GM23248 (cell line): ENCODE measurements around the gene P3R3URF.

ENCODE experiments used
- EZH2 ChIP-seq: fragments of 200-600 bp; sonication (generic); IDR thresholded peaks from 2 replicates; pipeline ENCODE4 v1.6.1; 2018; ENCODE audit warnings: antibody characterized with exemption, mild to moderate bottlenecking; ENCODE audit not compliant: insufficient read depth, poor library complexity, severe bottlenecking
- EZH2phosphoT487 ChIP-seq: fragments of 200-600 bp; sonication (generic); IDR thresholded peaks from 2 replicates; pipeline ENCODE4 v1.6.1; 2018; ENCODE audit warnings: antibody characterized with exemption, moderate library complexity, mild to moderate bottlenecking, low read depth; ENCODE audit not compliant: insufficient read depth

DNA sequence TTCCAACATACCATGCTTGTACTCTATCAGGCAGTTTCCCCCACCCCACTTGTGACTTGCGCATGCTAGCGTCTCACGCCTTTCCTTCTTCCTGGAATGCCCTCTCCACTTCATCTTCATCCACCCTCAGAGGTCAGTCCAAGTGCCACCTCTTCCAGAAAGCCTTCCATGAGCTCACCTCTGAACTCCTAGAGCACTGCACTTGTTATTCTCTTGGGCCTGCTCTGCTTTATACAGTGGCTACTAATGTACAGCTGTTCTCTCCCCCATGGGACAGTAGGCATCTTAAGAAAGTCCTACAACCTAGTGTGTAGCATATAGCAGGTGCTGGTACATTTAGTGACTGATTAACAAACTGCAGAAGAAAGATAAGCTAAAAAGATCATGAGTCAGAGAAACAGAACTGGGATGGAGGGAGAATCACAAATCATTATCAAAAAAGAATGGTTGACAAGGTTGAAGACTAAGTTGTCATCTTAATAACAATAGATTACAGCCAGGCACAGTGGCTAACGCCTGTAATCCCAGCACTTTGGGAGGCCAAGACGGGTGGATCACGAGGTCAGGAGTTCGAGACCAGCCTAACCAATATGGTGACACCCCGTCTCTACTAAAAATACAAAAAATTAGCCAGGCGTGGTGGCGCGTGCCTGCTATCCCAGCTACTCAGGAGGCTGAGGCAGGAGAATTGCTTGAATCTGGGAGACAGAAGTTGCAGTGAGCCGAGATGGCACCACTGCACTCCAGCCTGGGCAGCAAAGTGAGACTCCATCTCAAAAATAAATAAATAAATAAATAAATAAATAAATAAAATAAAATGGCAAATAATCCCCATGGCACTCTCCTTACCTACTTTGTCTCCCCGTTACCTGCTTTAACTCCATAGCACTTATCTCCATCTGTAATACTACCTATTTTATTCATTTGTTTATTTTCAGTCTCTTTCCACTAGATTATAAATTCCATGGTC lies 17.7 kb downstream of the P3R3URF start:
- TF ChIP-seq EZH2phosphoT487 (no peak), EZH2 (no peak)
